H1 (cell line): Measurements from ENCODE around the gene GALNT17.

Experiments
- CREB1 ChIP-seq: IDR thresholded peaks from 2 replicates; pipeline ENCODE4 v1.6.1; 2012; ENCODE audit warnings: inconsistent platforms
- CTBP2 ChIP-seq: IDR thresholded peaks from 2 replicates; pipeline ENCODE4 v1.7.0; 2011; ENCODE audit warnings: borderline replicate concordance, mild to moderate bottlenecking, moderate library complexity, mixed read lengths, low read length; ENCODE audit not compliant: insufficient read depth, insufficient read length
- GTF2F1 ChIP-seq: IDR thresholded peaks from 2 replicates; pipeline ENCODE4 v1.6.1; 2012; ENCODE audit warnings: low read depth, low read length, improper control_type of control experiment, borderline replicate concordance
- HDAC6 ChIP-seq: IDR thresholded peaks from one replicate; pipeline ENCODE4 v1.7.1; 2012; ENCODE audit warnings: low read depth, mild to moderate bottlenecking, inconsistent platforms, low read length, moderate library complexity
- JUND ChIP-seq: IDR thresholded peaks from 2 replicates; pipeline ENCODE4 v1.6.1; 2011; ENCODE audit warnings: mild to moderate bottlenecking, improper control_type of control experiment, low read length
- KDM5A ChIP-seq: fragments of 200-600 bp; IDR thresholded peaks from 2 replicates; pipeline ENCODE4 v1.7.1; 2012; ENCODE audit warnings: mild to moderate bottlenecking, low read length, inconsistent platforms, mixed read lengths
- POLR2A ChIP-seq, 2 experiments: IDR thresholded peaks; 1 replicate in 1 of 2; 2 replicates in 1 of 2; pipeline ENCODE4 v1.6.1; 2011; ENCODE audit warnings: low read depth in 2 of 2, low read length in 2 of 2, mild to moderate bottlenecking in 2 of 2; ENCODE audit errors: control extremely low read depth in 1 of 2
- POLR2AphosphoS5 ChIP-seq: IDR thresholded peaks from 2 replicates; pipeline ENCODE4 v1.6.1; 2011; ENCODE audit warnings: low read depth, low read length
- SRF ChIP-seq: IDR thresholded peaks from 2 replicates; pipeline ENCODE4 v1.6.1; 2011; ENCODE audit warnings: mild to moderate bottlenecking, low read depth, low read length, moderate library complexity
- TF ChIP-seq, protein P1 (sequence below), 3 experiments: IDR thresholded peaks; 1 replicate in 2 of 3; 2 replicates in 1 of 3; pipeline versions ENCODE4 v1.5.1 to v1.6.1; 2011; ENCODE audit warnings: low read length in 3 of 3, mild to moderate bottlenecking in 3 of 3, inconsistent platforms in 2 of 3, low read depth in 1 of 3, moderate library complexity in 1 of 3; ENCODE audit not compliant: insufficient read depth in 1 of 3; ENCODE audit errors: control extremely low read depth in 1 of 3

DNA sequence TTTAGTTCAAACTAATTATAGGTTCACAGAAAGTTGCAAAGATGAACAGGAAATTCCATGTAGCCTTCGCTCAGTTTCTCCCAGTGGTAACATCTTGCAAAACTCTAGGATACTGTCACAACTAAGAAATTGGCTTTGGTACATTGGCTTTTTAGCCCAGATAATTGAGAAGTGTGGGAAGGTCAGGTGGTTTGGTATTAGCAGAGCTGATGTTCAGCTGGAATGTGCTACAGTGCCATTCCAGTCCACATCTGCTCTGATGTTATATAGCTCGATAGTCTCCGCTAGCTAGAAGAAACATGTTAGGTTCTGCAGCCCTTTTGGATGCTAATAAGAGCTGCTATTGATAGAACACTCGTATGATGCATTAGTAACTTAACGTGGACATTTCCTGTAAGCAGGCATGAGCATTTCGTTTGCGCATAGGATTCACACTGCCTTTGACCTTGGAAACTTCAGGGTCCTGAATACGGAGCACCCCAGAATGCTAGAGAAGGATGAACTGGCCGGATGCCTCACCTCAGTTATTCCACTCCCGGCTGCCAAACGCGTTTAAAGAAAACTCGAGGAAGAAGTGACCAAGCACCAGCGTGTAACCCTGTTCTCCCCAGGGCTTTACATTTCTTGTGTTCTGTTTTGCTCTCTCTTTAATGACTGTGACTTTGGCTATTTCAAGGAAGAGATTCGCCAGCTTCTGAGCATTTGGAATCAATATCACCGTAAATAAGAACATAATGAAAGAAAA is 271.4 kb downstream of the GALNT17 start:
- TF ChIP-seq, protein P1, sequence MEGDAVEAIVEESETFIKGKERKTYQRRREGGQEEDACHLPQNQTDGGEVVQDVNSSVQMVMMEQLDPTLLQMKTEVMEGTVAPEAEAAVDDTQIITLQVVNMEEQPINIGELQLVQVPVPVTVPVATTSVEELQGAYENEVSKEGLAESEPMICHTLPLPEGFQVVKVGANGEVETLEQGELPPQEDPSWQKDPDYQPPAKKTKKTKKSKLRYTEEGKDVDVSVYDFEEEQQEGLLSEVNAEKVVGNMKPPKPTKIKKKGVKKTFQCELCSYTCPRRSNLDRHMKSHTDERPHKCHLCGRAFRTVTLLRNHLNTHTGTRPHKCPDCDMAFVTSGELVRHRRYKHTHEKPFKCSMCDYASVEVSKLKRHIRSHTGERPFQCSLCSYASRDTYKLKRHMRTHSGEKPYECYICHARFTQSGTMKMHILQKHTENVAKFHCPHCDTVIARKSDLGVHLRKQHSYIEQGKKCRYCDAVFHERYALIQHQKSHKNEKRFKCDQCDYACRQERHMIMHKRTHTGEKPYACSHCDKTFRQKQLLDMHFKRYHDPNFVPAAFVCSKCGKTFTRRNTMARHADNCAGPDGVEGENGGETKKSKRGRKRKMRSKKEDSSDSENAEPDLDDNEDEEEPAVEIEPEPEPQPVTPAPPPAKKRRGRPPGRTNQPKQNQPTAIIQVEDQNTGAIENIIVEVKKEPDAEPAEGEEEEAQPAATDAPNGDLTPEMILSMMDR (IDR thresholded peaks at IDR 0.05; ENCODE audit: control extremely low read depth in 1 of 3, insufficient read depth in 1 of 3, low read depth in 1 of 3, low read length in 3 of 3): no peak
- TF ChIP-seq JUND: no peak
- TF ChIP-seq CTBP2: no peak
- TF ChIP-seq POLR2A (IDR thresholded peaks at IDR 0.05; ENCODE audit: control extremely low read depth in 1 of 2, low read depth in 2 of 2, low read length in 2 of 2): no peak
- TF ChIP-seq CREB1: no peak
- TF ChIP-seq HDAC6: no peak
- no peak for TF ChIP-seq KDM5A
- no peak for TF ChIP-seq GTF2F1
- TF ChIP-seq SRF: no peak
- no peak for TF ChIP-seq POLR2AphosphoS5
